HL-60 (cell line): Measurements from ENCODE around the gene SDCBP2.

Experiments used
- DNase-seq, 2 experiments: peaks; one replicate each; pipeline ENCODE4 v3.0.0-alpha.2; 2010 to 2020; ENCODE audit warnings: low read depth in 1 of 2, low spot score in 1 of 2
- H3K27ac ChIP-seq: fragments of 250-450 bp; sonication (Bioruptor Pico); replicated peaks from 2 replicates; pipeline ENCODE4 v1.5.1; 2020; ENCODE audit warnings: mild to moderate bottlenecking, moderate library complexity
- H3K27me3 ChIP-seq: fragments of 250-450 bp; sonication (Bioruptor Pico); 2 replicates; pipeline ENCODE4 v1.5.1; 2021; ENCODE audit warnings: mild to moderate bottlenecking, moderate library complexity; ENCODE audit not compliant: insufficient read depth, poor library complexity, severe bottlenecking
- H3K4me3 ChIP-seq: replicated peaks from 2 replicates; pipeline ENCODE4 v1.5.1; 2011; ENCODE audit warnings: mild to moderate bottlenecking, control low read depth, low read length; ENCODE audit not compliant: insufficient read depth
- CTCF ChIP-seq: IDR thresholded peaks from one replicate; pipeline ENCODE4 v1.5.1; 2011; ENCODE audit warnings: low read length, control low read depth, inconsistent platforms; ENCODE audit not compliant: insufficient read depth
- GABPA ChIP-seq: IDR thresholded peaks from 2 replicates; pipeline ENCODE4 v1.6.1; 2012; ENCODE audit warnings: low read depth
- POLR2AphosphoS5 ChIP-seq: IDR thresholded peaks from 2 replicates; pipeline ENCODE4 v1.6.1; 2012; ENCODE audit warnings: low read depth
- REST ChIP-seq: IDR thresholded peaks from 2 replicates; pipeline ENCODE4 v1.6.1; 2012; ENCODE audit warnings: low read depth; ENCODE audit not compliant: insufficient replicate concordance
- SPI1 ChIP-seq: IDR thresholded peaks from 2 replicates; pipeline ENCODE4 v1.6.1; 2012; ENCODE audit warnings: low read depth, mild to moderate bottlenecking, borderline replicate concordance

SDCBP2 gene

GRCh38 chr20:1294497-1294896 lies 34.4 kb downstream of the SDCBP2 start:
- TF ChIP-seq SPI1 (no peak), CTCF (no peak), GABPA (no peak), POLR2AphosphoS5 (no peak), REST (no peak)
- H3K4me3 ChIP-seq = no peak overlapping the region
- no peak for DNase-seq
- peaks cover 3% of the 10 kb centered on the region for H3K27me3 ChIP-seq
- no peak overlapping the region for H3K27ac ChIP-seq

- no peak for DNase-seq
- Histone ChIP-seq H3K27ac (no peak overlapping the region), H3K27me3 (peaks cover 3% of the 10 kb centered on the region), H3K4me3 (no peak overlapping the region)
- TF ChIP-seq POLR2AphosphoS5 = no peak
- TF ChIP-seq REST = no peak
- no peak for TF ChIP-seq SPI1
- TF ChIP-seq GABPA = no peak
- no peak for TF ChIP-seq CTCF
Observed at GRCh38 chr20:1293641-1294379, 35.1 kb downstream of the SDCBP2 start.

GRCh38 chr20:1292620-1293019 lies 36.3 kb downstream of the SDCBP2 start:
- Histone ChIP-seq H3K27me3 (peaks cover 3% of the 10 kb centered on the region), H3K4me3 (no peak overlapping the region), H3K27ac (no peak overlapping the region)
- DNase-seq = no peak
- TF ChIP-seq SPI1 (no peak), CTCF (no peak), POLR2AphosphoS5 (no peak), REST (no peak), GABPA (no peak)
